Stimulated activated effector memory CD8-positive, alpha-beta T cell treated with anti-CD3 and anti-CD28 coated beads, Interleukin-12 subunit alpha, Interleukin-12 subunit beta, amount 100 ng/mL, for 72 hours (primary cell): ENCODE data around the gene HMCN1.

ENCODE experiments used
- ATAC-seq: fragments of 150-1000 bp; cut with Tn5 transposase; 2 replicates; pipeline ENCODE4 v1.10.0; 2021
- DNase-seq, 2 donors: peaks; one replicate each; pipeline ENCODE4 v3.0.0; 2021 to 2022; ENCODE audit warnings: low spot score in 2 of 2
- H3K27ac Mint-ChIP-seq: one replicate; pipeline ENCODE4 v1.8.0; 2022; ENCODE audit warnings: mild to moderate bottlenecking, mixed read lengths
- H3K36me3 Mint-ChIP-seq: one replicate; pipeline ENCODE4 v1.8.0; 2022; ENCODE audit warnings: mild to moderate bottlenecking, mixed read lengths
- H3K4me1 Mint-ChIP-seq: one replicate; pipeline ENCODE4 v1.8.0; 2022; ENCODE audit warnings: mixed read lengths
- H3K4me3 Mint-ChIP-seq: one replicate; pipeline ENCODE4 v1.8.0; 2022; ENCODE audit warnings: mild to moderate bottlenecking, mixed read lengths
- H3K9me3 Mint-ChIP-seq: one replicate; pipeline ENCODE4 v1.8.0; 2022; ENCODE audit warnings: mixed read lengths

HMCN1 gene

GRCh38 chr1:185846672-185847444 is 112.7 kb downstream of the HMCN1 start:
- H3K36me3 Mint-ChIP-seq = no peaks in the 10 kb centered on the region
- H3K4me1 Mint-ChIP-seq = no peaks in the 10 kb centered on the region
- DNase-seq (no peak), ATAC-seq (no peak)
- no peaks in the 10 kb centered on the region for H3K9me3 Mint-ChIP-seq
- no peak overlapping the region for H3K27ac Mint-ChIP-seq
- no peak overlapping the region for H3K4me3 Mint-ChIP-seq

GRCh38 chr1:185849014-185849413 is 114.8 kb downstream of the HMCN1 start:
- H3K27ac Mint-ChIP-seq = no peak overlapping the region
- ATAC-seq = no peak
- no peaks in the 10 kb centered on the region for H3K9me3 Mint-ChIP-seq
- no peak overlapping the region for H3K4me3 Mint-ChIP-seq
- no peaks in the 10 kb centered on the region for H3K4me1 Mint-ChIP-seq
- DNase-seq = no peak
- no peaks in the 10 kb centered on the region for H3K36me3 Mint-ChIP-seq

GRCh38 chr1:185850366-185850765 is 116.2 kb downstream of the HMCN1 start:
- no peak overlapping the region for H3K27ac Mint-ChIP-seq
- no peak for ATAC-seq

GRCh38 chr1:185853739-185854138 is 119.5 kb downstream of the HMCN1 start:
- ATAC-seq (no peak), DNase-seq (no peak)
- H3K4me1 Mint-ChIP-seq = no peaks in the 10 kb centered on the region
- H3K9me3 Mint-ChIP-seq = no peaks in the 10 kb centered on the region
- H3K36me3 Mint-ChIP-seq = no peaks in the 10 kb centered on the region
- H3K4me3 Mint-ChIP-seq = no peak overlapping the region
- no peak overlapping the region for H3K27ac Mint-ChIP-seq

More at GRCh38 chr1:185850366-185850765, 116.2 kb downstream of the HMCN1 start:
- H3K36me3 Mint-ChIP-seq = no peaks in the 10 kb centered on the region
- no peak overlapping the region for H3K4me3 Mint-ChIP-seq
- H3K4me1 Mint-ChIP-seq = no peaks in the 10 kb centered on the region
- no peak for DNase-seq
- no peaks in the 10 kb centered on the region for H3K9me3 Mint-ChIP-seq

- no peak for DNase-seq
- Mint-ChIP-seq H3K36me3 (no peaks in the 10 kb centered on the region), H3K4me1 (no peaks in the 10 kb centered on the region), H3K4me3 (no peak overlapping the region), H3K27ac (no peak overlapping the region), H3K9me3 (no peaks in the 10 kb centered on the region)
- ATAC-seq = no peak
Measured at GRCh38 chr1:185856482-185856881, 122.3 kb downstream of the HMCN1 start.

- no peaks in the 10 kb centered on the region for H3K36me3 Mint-ChIP-seq
- no peaks in the 10 kb centered on the region for H3K9me3 Mint-ChIP-seq
- ATAC-seq (no peak), DNase-seq (no peak)
- H3K4me1 Mint-ChIP-seq = no peaks in the 10 kb centered on the region
- no peak overlapping the region for H3K4me3 Mint-ChIP-seq
- no peak overlapping the region for H3K27ac Mint-ChIP-seq
Measured at GRCh38 chr1:185857442-185857841, 123.3 kb downstream of the HMCN1 start.

- no peak for ATAC-seq
- H3K27ac Mint-ChIP-seq = no peak overlapping the region
- H3K9me3 Mint-ChIP-seq = no peaks in the 10 kb centered on the region
- H3K36me3 Mint-ChIP-seq = no peaks in the 10 kb centered on the region
- no peak overlapping the region for H3K4me3 Mint-ChIP-seq
- H3K4me1 Mint-ChIP-seq = no peaks in the 10 kb centered on the region
- DNase-seq = no peak
Measured at GRCh38 chr1:185860311-185860710, 126.1 kb downstream of the HMCN1 start.

- no peak overlapping the region for H3K4me3 Mint-ChIP-seq
- H3K9me3 Mint-ChIP-seq = no peaks in the 10 kb centered on the region
- no peak for ATAC-seq
- H3K27ac Mint-ChIP-seq = no peak overlapping the region
- no peak for DNase-seq
- no peaks in the 10 kb centered on the region for H3K4me1 Mint-ChIP-seq
- no peaks in the 10 kb centered on the region for H3K36me3 Mint-ChIP-seq
Measured at GRCh38 chr1:185860859-185861258, 126.7 kb downstream of the HMCN1 start.

- ATAC-seq (no peak), DNase-seq (no peak)
- no peaks in the 10 kb centered on the region for H3K4me1 Mint-ChIP-seq
- no peak overlapping the region for H3K27ac Mint-ChIP-seq
- no peak overlapping the region for H3K4me3 Mint-ChIP-seq
- no peaks in the 10 kb centered on the region for H3K36me3 Mint-ChIP-seq
- H3K9me3 Mint-ChIP-seq = no peaks in the 10 kb centered on the region
Measured at GRCh38 chr1:185861630-185862029, 127.4 kb downstream of the HMCN1 start.

- no peak for ATAC-seq
- Mint-ChIP-seq H3K27ac (no peak overlapping the region), H3K9me3 (no peaks in the 10 kb centered on the region), H3K4me1 (no peaks in the 10 kb centered on the region), H3K36me3 (no peaks in the 10 kb centered on the region), H3K4me3 (no peak overlapping the region)
- DNase-seq = no peak
Measured at GRCh38 chr1:185862235-185862634, 128.0 kb downstream of the HMCN1 start.

GRCh38 chr1:185864331-185864730 is 130.1 kb downstream of the HMCN1 start:
- no peaks in the 10 kb centered on the region for H3K9me3 Mint-ChIP-seq
- no peak overlapping the region for H3K4me3 Mint-ChIP-seq
- no peaks in the 10 kb centered on the region for H3K36me3 Mint-ChIP-seq
- ATAC-seq = no peak
- DNase-seq = no peak
- no peak overlapping the region for H3K27ac Mint-ChIP-seq
- H3K4me1 Mint-ChIP-seq = no peaks in the 10 kb centered on the region

GRCh38 chr1:185864889-185865517 is 130.8 kb downstream of the HMCN1 start:
- no peak overlapping the region for H3K4me3 Mint-ChIP-seq
- DNase-seq = no peak
- no peak overlapping the region for H3K27ac Mint-ChIP-seq
- H3K36me3 Mint-ChIP-seq = no peaks in the 10 kb centered on the region
- no peaks in the 10 kb centered on the region for H3K9me3 Mint-ChIP-seq
- no peaks in the 10 kb centered on the region for H3K4me1 Mint-ChIP-seq
- no peak for ATAC-seq

- no peak overlapping the region for H3K4me3 Mint-ChIP-seq
- no peak overlapping the region for H3K27ac Mint-ChIP-seq
- no peaks in the 10 kb centered on the region for H3K4me1 Mint-ChIP-seq
- no peak for DNase-seq
- no peaks in the 10 kb centered on the region for H3K9me3 Mint-ChIP-seq
- H3K36me3 Mint-ChIP-seq = no peaks in the 10 kb centered on the region
- no peak for ATAC-seq
Measured at GRCh38 chr1:185869590-185869989, 135.4 kb downstream of the HMCN1 start.

GRCh38 chr1:185871627-185872150 is 137.5 kb downstream of the HMCN1 start:
- Mint-ChIP-seq H3K4me3 (no peak overlapping the region), H3K36me3 (no peaks in the 10 kb centered on the region), H3K9me3 (no peaks in the 10 kb centered on the region), H3K4me1 (no peaks in the 10 kb centered on the region), H3K27ac (no peak overlapping the region)
- ATAC-seq = no peak
- no peak for DNase-seq

GRCh38 chr1:185874246-185874645 is 140.1 kb downstream of the HMCN1 start:
- Mint-ChIP-seq H3K9me3 (no peaks in the 10 kb centered on the region), H3K4me1 (no peaks in the 10 kb centered on the region), H3K36me3 (no peaks in the 10 kb centered on the region), H3K4me3 (no peak overlapping the region), H3K27ac (no peak overlapping the region)
- DNase-seq (no peak), ATAC-seq (no peak)

GRCh38 chr1:185880330-185880729 is 146.1 kb downstream of the HMCN1 start:
- no peaks in the 10 kb centered on the region for H3K36me3 Mint-ChIP-seq
- H3K4me3 Mint-ChIP-seq = no peak overlapping the region
- DNase-seq = no peak
- no peaks in the 10 kb centered on the region for H3K9me3 Mint-ChIP-seq
- no peak overlapping the region for H3K27ac Mint-ChIP-seq
- no peak for ATAC-seq
- H3K4me1 Mint-ChIP-seq = no peaks in the 10 kb centered on the region
